HG03095 (cell line): ENCODE results near the gene CCDC88B.
A peak's percentile ranks its signal among the peaks of the same experiment; 100 is the strongest.
"Not testable (repeated sequence)": the region's sequence is repeated elsewhere in the genome, so short reads cannot be mapped to it uniquely, and the experiment has no call there.

Experiments
- ATAC-seq: cut with Tn5 transposase; IDR thresholded peaks from one replicate; pipeline ENCODE4 v1.9.1; 2021; ENCODE audit warnings: moderate library complexity; ENCODE audit not compliant: unreplicated experiment

The CCDC88B gene

DNA sequence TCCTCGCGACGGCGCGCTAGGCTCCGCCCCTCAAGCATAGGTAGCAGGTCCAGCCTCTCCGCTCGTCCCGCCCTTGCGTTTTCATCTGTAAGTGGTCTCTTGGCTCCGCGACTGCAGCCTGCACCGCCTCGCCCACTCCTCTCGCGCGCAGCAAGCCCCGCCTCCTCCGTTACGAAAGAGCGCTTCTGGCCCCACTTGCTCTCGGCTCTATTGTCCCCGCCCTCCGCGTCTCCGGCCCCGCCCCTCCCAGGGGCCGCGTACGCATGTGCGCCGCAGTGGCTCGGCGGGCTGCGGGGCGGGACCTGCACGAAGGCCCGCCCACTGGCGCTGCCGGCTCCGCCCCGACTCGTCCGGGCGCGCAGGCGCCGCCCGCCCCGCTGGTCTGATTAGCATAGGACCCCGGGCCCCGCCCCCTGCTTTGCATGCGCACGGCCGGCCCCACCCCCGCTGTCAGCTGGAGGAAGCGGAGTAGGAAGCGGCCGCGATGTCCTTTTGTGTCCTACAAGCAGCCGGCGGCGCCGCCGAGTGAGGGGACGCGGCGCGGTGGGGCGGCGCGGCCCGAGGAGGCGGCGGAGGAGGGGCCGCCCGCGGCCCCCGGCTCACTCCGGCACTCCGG is 34.8 kb upstream of the CCDC88B start, which contains the start of gene ESRRA:
ESRRA (plus strand) TSS at position 450 of the 616 bp plus-strand sequence. CDS start 1,656 bp downstream, outside the sequence.
- ATAC-seq = peak; percentile 59

- peak; percentile 24 for ATAC-seq
These were observed 34.1 kb upstream of the CCDC88B start for GRCh38 chr11:64305691-64306562.

GRCh38 chr11:64306563-64306875 is 33.5 kb upstream of the CCDC88B start:
- no peak for ATAC-seq

GRCh38 chr11:64306876-64307622 is 33.0 kb upstream of the CCDC88B start:
- ATAC-seq = no peak

DNA sequence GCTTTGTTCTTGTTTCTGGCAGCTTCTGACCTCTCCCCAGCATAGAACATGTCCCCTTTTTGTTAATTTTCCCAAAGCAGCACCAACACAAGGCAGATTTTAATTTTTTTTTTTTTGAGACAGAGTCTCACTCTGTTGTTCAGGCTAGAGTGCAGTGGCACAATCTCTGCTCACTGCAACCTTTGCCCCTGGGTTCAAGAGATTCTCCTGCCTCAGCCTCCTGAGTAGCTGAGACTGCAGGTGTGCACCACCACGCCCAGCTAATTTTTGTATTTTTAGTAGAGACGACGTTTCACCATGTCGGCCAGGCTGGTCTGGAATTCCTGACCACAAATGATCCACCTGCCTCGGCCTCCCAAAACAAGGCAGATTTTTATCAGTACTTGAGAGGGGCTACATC is 32.2 kb upstream of the CCDC88B start:
- not testable (repeated sequence) for ATAC-seq

GRCh38 chr11:64312947-64313346 is 27.1 kb upstream of the CCDC88B start:
- ATAC-seq = no peak

DNA sequence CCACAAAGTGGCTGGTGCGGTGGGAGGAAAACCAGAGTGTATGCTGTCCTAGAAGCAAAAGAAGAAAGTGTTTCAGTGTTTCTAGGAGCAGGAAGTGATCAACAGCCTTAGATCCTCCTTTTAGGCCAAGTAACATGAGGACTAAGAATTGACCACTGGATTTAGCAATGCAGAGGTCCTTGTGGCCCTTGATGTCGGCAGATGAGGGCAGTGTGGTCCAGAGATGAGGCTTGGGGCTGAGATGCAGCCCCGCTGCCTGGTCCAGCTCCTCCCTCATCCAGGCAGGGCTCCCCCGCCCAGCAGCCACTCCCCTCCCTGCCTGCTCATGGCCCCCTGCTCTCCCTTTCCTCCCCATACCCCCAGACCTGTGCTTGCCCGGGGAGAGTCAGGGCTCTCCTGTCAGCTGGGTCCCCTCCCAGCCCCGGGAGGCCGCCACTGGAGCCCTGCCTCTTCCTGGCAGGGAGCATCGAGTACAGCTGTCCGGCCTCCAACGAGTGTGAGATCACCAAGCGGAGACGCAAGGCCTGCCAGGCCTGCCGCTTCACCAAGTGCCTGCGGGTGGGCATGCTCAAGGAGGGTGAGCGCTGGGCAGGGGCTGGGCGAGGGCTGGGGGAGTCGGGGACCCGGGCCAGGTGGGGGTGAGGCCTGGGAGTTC is 26.4 kb upstream of the CCDC88B start:
- no peak for ATAC-seq

DNA sequence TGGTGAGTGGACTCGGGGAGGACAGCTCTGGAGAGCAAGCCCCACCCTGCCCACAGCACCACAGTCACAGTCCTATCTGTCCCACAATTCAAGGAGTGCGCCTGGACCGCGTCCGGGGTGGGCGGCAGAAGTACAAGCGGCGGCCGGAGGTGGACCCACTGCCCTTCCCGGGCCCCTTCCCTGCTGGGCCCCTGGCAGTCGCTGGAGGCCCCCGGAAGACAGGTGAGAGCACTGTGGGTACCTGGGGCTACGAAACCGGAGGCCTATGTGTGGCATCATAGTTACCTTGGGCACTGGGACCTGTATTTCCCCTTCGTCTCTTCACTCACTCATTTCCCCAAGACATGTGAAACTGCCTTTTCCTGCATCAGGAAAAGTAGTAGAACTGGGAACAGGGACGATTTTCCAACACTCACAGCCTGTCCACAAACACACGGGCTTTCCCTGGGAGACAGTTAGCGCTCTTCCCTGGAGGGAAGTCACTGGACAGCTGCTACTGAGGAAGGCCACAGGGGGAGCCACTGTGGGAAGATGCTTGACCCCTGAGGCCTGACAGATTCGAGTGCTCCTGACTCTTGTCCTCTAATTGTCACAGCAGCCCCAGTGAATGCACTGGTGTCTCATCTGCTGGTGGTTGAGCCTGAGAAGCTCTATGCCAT is 25.7 kb upstream of the CCDC88B start:
- ATAC-seq = no peak

- ATAC-seq = no peak
These were observed 25.0 kb upstream of the CCDC88B start for GRCh38 chr11:64314805-64315561.

- not testable (repeated sequence) for ATAC-seq
These were observed 24.1 kb upstream of the CCDC88B start for GRCh38 chr11:64315667-64316526.

DNA sequence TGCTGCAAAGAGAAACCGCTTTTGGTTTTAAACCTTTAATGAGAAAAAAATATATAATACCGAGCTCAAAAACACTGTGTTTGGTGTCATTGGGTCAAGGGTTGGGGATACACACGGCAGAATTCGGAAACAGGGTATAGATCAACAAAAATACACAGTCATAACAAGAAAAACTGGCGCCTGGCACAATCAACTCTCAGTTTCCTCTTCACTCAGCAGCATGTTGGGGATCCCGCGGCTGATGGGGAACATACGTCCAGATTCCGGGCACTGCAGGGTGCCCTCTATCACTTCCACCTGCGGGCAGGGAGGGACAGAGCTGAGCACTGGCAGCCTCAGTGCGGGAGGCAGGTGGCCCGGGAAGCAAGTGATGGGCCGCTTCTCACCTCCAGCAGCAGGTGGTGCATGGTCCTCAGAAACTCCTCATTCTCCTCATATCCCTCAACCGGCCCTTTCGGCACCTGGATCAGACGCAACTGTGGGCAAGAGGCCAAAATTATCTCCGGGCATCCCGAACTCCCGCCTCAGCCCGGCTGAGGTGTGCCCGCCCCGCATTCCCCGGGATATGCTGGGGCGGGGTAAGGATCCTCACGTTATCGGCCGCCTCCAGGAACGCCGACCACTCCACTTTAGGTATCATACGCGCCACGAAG is 23.2 kb upstream of the CCDC88B start:
- ATAC-seq = no peak

- ATAC-seq = peak; percentile 57
These were observed 22.6 kb upstream of the CCDC88B start, which contains the start of gene TRMT112 for GRCh38 chr11:64317325-64317960. Gene TRMT112 (minus strand): TSS chr11:64317559. CDS start chr11:64317526, 33 bp downstream.

DNA sequence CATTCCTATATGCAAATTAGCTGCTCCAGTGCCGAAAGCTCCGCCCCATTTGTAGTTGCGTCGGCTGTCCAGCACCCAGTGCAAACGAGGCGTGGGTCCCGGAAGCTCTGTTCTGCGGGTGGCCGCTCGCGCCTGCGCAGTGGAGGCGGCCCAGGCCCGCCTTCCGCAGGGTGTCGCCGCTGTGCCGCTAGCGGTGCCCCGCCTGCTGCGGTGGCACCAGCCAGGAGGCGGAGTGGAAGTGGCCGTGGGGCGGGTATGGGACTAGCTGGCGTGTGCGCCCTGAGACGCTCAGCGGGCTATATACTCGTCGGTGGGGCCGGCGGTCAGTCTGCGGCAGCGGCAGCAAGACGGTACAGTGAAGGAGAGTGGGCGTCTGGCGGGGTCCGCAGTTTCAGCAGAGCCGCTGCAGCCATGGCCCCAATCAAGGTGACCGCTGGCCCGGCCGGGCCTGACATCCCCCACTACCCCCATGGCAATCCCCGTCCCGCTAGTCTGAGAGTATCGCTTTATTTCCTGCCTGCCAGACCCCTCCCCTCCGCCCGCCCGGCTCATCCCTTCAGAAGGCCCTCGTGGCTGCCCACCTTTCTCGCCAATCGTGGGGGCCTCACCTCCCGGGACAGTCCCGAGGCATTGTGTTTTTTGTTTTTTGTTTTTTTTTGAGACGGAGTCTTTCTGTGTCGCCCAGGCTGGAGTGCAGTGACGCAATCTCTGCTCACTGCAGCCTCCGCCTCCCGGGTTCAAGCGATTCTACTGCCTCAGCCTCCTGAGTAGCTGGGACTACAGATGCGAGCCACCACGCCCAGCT is 21.8 kb upstream of the CCDC88B start, which contains the start of gene PRDX5:
PRDX5 (plus strand) TSS at position 161 of the 805 bp plus-strand sequence; CDS start at position 256, 95 bp downstream.
- ATAC-seq = peak; percentile 61

- no peak for ATAC-seq
These were observed 20.9 kb upstream of the CCDC88B start for GRCh38 chr11:64318766-64319761.

DNA sequence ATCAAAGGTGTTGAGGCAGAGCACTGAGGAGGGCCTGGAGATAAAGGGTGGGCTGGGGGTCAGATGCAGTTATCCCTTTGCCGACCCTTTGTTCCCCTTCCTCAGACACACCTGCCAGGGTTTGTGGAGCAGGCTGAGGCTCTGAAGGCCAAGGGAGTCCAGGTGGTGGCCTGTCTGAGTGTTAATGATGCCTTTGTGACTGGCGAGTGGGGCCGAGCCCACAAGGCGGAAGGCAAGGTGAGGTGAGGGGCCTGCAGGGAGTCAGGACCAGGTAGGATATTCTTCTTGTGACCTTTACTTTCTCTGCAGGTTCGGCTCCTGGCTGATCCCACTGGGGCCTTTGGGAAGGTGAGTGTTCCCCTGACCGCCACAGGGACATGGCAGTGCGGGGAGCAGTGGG is 19.4 kb upstream of the CCDC88B start:
- ATAC-seq = no peak

DNA sequence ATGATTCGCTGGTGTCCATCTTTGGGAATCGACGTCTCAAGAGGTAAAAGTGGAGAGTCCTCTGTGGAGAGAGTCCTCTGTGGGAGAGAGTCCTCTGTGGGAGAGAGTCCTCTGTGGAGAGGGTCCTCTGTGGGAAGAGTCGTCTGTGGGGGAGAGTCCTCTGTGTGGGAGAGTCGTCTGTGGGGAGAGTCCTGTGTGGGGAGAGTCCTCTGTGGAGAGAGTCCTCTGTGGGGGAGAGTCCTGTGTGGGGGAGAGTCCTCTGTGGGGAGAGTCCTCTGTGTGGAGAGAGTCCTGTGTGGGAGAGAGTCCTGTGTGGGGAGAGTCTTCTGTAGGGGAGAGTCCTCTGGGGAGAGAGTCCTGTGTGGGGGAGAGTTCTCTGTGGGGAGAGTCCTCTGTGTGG is 19.0 kb upstream of the CCDC88B start:
- no peak for ATAC-seq
